ENCODE results near the gene EEF1AKMT3.
"Not testable (repeated sequence)": the region's sequence is repeated elsewhere in the genome, so short reads cannot be mapped to it uniquely, and the experiment has no call there.

EEF1AKMT3 gene

DNA sequence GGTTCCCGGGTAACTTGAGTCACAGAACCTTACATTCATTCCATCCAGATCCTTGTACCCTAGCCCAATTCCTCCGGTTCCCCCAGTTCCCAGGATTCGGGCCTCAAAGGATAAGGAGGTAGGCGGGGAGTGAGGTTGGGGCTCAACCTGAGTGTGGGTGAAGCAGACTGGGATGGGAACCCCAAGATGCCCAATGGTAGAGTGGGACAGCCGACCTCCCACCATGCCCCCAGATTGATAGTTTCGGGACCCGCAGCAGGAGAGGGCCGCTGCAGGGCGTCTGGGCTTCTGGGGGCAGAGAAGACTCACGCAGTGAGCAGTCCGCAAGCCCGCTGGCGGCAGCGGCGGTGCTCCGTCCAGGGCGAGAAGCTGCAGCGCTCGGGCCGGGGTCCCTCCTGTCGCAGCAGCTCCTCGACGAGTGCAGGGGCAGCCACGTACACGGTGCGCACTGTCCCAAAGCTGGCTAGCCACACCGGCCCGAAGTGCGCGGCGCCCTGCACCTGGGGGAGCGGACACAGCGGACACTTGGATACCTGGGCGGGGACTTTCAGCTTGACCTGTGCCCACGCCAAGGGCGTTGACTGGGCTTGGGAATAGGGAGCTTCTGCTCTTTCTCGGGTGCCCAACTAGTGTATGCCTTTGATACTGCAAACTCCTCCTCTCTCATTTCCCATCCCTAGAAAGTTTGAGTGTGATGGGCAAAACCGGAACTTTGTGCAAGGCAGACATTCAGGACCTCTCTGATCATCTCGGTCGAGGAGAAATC is 6.5 kb upstream of the EEF1AKMT3 start:
- no peak for DNase-seq (ENCODE audit: low read depth)

DNA sequence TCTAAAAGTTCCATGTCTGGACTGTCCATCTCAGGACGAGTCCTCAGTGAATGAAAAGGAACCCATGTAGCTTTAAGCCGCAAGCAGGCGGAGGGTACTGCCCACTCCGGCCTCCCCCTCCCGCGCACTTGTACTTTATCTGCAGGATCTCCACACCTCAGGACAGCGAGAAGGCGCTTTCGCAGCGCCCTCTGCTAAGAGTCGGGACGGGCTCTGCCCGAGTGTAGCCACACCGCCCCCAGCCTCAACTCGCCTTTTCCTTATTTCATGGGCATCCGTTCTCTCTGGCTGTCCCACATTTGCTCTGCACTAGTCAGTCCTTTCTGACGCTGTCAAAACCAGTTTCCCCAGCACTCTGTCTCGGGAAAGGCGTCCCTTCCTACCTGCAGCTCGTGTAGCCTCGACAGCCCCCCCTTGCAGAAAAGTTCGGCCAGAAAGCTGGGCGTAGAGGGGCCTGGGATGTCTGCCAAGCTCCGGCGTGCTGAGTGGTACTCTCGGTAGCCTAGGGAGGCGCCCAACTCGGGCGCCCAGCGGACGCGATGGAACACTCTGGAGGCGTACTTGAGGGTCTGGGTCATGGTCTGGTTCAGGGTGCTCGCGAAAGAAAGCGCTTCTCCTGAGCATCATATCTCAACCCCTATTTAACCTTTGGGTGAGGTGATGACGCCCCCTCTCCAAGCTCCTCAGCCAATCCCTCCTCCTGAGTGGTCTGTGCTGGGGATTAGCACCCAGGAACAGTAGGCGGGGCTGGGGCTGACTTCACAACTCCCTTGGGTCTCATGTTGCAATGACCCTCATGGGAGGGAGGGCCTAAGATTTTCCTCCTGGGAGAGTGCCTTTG is 5.7 kb upstream of the EEF1AKMT3 start, which contains the start of gene CYP27B1:
Gene CYP27B1, minus strand, starts transcription at position 615 of the 841 bp plus-strand sequence. Its CDS starts 37 bp downstream, at position 578.
- no peak for DNase-seq (ENCODE audit: low read depth)

DNA sequence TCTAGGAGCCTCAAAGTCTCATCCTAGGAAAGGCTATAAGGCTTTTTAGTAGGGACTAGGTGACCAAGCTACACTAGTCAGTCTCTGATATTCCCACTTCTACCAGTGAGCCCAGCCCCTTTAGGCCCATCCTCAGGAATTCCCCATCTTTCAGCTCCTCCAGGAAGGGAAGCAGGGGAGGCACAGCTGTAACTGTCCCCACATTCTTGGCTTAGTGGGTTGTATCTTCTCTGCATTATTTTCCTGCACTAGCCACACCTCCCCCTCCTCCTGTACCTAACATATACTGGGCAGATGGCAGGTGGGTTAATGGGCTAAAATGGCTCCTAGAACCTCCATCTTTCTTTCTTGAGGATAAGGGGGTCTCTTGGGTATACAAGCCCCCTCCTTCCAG is 5.1 kb upstream of the EEF1AKMT3 start:
- DNase-seq (ENCODE audit: low read depth): no peak

DNA sequence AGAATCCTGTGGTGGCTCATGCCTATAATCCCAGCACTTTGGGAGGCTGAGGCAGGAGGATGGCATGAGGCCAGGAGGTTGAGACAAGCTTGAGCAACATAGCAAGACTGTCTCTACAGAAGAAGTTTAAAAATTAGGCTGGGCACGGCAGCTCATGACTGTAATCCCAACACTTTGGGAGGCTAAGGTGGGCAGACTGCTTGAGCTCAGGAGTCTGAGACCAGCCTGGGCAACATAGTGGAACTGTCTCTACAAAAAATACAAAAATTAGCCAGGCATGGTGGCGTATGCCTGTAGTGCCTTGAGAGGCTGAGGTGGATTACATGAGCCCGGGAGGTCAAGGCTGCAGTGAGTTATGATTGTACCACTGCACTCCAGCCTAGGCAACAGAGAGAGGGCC is 4.5 kb upstream of the EEF1AKMT3 start:
- DNase-seq (ENCODE audit: low read depth): no peak

DNA sequence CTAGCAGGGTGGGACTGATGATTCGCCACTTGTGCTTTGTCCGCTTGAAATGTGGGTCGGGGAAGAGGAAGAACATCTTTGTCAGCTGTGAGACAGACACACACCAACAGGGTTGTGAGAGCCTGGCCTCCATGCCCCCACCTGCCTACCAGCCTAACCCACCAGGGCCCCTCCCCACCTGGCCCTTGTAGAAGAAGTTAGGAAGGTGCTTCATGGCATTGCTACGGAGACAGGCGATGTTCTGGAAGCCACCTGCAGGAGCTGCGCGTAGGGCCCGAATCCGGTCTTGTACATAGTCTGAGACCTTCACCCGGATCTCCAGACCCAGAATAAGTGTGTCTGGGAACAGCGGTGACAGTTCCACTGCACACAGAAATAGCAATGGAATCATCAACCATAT is 2.8 kb upstream of the EEF1AKMT3 start:
- DNase-seq (ENCODE audit: low read depth): no peak

DNA sequence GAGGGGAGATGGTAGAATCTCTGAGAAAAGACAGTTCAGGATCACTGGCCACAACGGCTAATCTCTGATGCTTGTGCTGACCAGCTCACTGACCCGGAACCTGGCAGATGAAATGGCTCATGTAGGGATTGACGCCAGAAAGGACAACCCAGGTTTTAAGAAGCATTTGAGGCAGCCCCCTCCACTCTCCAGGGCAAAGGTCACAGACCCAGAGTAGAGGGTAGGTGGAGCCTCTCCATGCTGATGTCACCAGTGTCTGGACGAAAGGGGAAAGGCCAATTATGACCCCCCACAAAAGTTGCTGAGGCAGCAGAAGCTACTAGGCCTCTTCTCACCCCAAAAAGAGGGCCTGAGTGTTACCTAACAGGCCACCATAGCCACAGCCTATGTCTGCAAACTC is 1.7 kb upstream of the EEF1AKMT3 start:
- no peak for DNase-seq (ENCODE audit: low read depth)

DNA sequence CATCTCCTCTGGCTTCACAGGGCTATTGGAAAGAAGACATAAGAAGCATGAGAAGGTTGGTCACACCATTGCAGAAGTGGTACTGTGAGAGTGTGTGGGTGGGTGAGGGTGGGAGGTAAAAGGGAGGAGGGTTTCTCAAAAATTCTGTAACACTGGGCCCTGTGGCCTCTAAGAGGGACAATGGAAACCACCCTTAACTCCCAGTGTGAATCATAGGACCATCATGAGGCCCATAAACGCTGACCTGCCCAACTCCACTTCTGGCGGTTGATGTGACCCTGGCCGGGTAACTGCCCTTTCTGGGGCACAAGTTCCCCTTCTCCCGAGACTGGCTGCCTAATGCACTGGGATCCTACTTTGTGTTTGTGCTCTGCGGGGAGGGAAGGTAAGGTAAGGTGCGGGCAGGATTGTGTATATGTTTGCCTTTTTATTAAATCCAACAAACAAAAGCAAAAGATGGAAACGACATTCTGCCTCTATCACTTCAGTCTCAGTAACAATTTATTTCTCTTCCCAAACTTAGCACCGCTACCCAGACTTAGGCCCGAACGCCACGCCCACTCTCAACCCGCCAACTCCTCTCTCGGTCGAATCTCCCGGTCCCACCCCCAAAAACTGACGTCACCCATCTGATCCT is 1.1 kb upstream of the EEF1AKMT3 start:
- peak; percentile 82 for DNase-seq (ENCODE audit: low read depth)

DNA sequence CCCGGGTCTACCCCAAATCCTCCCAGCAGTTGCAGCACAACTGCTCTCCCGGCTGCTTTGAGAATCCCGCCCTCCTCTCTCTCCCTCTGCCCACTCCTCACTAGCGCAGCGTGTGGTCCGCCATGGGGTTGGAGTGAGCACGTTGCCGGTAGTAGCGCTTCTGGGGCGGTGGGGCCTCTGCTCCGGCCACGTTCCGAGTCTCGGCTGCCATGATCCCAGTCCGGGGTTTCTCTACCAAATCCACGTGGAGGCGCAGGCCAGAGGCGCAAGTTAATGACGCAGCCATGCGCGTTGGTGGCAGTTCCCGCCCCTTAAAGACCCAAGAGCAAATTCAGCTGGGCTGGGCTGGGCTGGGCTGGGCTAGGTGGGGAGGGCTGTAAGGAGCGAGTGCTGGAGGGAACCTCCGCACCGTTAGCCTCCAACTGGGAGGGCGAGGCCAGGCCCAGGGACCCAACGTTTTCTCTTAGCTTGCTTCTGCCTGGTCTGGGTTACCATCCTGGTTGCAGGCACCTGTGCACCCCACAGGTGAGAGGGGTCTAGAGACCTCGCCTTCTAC is 463 bp upstream of the EEF1AKMT3 start, which contains the start of gene METTL1:
Gene METTL1, minus strand, starts transcription at position 233 of the 556 bp plus-strand sequence. Its CDS starts 22 bp downstream, at position 211.
- DNase-seq (ENCODE audit: low read depth): peak; percentile 91

DNA sequence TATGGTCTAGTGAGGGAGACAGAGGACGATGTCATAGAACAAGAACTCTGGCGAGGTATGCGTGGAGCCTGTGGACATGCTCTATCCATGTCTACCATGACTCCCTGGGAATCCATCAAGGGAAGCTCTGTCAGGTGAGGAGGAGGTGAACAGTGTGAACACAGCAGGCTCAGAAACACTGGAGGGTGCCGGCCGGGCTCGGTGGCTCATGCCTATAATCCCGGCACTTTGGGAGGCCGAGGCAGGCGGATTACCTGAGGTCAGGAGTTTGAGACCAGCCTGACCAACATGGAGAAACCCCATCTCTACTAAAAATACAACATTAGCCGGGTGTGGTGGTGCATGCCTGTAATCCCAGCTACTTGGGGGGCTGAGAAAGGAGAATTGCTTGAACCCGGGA is 2.2 kb downstream of the EEF1AKMT3 start:
- not testable (repeated sequence) for DNase-seq (ENCODE audit: low read depth)

DNA sequence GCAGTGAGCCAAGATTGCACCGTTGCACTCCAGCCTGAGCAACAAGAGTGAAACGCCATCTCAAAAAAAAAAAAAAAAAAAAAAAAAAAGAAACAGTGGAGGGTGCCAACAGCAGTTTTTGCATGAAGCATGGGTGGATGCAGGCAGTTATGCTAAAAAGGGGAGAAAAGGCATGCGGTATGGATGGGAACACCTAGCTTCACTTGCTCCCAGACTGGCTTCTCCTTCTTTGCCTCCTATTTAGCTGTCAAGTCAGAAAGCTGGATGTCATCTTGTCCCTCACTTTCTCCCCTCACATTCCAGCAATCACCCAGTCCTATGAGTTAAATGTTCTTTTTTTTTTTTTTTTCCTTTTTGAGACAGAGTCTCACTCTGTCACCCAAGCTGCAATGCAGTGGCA is 2.6 kb downstream of the EEF1AKMT3 start:
- DNase-seq (ENCODE audit: low read depth): no peak

DNA sequence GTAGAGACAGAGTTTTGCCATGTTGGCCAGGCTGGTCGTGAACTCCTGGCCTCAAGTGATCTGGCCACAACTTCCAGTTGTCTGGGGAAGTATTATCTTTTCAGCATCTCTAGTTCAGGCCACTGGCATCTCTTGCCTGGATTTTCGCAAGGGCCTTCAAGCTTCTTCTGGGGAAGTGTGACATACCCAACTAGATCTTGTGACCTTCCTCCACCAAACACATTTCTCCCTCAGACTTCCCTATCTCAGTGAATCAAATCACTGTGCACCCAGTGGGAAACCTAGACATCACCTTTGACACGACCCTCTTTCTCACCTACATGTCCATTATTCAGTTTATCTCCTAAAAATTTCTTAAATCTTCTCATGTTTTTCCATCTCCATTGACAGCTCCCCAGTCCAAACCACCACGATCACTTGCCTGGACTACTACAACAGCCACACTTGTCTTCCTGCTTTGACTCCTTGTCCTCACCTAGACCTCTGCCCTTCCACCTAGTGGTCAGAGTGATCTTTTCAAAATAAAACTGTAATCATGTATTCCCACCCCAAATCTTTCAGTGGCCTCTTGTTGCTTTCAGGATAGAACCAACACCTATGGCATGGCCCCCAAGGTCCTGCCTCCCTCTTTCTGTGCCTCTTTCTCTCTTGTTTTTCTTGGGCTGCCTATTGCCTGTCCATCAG is 3.3 kb downstream of the EEF1AKMT3 start:
- DNase-seq (ENCODE audit: low read depth): no peak

DNA sequence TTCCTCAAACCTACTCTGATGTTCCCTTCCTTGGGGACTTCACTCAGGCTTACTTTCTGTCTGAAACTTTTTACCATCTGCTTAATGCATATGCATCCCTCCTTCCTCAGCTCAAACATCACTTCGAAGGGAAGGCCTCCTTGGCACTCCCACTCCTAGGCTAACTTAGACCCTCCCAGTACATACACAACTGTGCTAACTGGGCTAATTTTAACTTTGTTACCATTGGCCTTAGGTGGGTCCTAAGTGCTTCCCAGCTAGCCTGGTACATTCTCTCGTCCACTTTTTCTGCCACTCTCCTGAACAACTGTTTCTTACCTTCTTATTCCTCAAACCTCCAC is 3.8 kb downstream of the EEF1AKMT3 start:
- DNase-seq (ENCODE audit: low read depth): no peak

DNA sequence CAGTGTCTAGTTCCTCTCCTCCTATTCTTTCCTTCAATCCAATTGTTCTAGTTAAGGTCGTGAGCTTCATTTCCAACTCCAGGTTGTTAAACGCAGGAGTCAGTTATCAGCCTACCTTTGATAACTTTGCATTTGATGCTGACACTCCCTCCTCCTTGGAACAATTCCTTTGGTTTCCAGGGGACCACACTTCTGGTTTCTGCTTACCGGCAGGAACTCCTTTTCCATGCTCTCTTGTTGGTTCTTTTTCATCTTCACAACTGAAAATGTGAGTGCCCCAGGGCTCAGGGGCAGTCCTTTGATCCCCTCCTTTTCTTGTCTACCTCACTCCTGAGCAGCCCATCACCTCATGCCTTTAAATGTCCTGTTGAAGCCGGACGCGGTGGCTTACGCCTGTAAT is 5.0 kb downstream of the EEF1AKMT3 start:
- no peak for DNase-seq (ENCODE audit: low read depth)

DNA sequence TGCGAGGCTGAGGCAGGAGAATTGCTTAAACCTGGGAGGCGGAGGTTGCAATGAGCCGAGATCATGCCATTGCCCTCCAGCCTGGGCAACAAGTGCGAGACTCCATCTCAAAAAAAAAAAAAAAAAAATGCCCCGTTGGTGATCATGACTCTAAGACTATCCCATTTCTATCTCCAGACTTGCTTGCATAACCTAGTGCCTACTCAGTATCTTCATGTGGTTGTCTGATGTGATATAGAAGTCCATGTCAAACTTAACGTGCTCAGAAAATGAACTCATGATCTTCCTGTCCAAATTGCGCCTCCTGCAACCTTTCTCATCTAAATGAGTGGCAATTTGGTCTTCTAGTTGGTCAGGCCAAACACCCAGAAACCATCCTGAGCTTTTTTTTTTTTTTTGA is 5.5 kb downstream of the EEF1AKMT3 start:
- no peak for DNase-seq (ENCODE audit: low read depth)

DNA sequence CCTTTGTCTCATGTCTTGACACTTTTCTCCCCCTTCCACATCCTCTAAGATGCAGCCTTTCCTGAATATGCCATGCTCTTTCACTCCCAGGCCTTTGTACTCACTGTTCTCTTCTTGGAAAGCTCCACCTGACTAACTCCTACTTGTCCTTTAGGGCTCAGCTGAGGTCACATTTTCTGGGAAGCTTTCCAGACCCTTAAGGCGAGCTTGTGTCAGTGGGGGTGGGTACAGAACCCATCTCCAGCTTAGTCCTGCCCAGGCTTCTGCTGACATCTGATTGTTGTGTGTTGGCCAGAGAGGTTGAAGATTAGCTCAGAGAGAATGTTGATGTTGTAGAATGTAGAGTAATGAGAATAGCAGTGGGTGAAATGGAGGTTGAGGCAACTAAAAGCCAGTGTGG is 7.3 kb downstream of the EEF1AKMT3 start:
- DNase-seq (ENCODE audit: low read depth): no peak

DNA sequence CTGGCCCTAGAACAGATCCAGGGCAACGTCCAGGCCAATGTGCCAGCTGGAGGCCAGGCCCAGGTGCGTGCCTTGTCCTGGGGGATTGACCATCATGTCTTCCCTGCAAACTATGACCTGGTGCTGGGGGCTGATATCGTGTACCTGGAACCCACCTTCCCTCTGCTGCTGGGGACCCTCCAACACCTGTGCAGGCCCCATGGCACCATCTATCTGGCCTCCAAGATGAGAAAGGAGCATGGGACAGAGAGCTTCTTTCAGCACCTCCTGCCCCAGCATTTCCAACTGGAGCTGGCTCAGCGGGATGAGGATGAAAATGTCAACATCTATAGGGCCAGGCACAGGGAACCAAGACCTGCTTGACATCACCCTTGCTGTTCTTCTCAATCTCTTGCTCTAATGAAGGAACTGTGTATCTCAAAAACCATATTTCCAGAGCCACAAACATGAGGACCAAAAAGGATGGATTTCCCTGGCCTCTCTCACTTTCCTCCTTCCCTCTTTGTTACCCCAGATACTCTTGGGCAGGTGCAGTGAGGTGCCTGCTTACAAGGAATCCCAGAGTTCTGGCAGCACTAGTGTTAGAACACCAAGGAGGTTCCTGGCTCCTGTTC is 8.0 kb downstream of the EEF1AKMT3 start:
- no peak for DNase-seq (ENCODE audit: low read depth)

DNA sequence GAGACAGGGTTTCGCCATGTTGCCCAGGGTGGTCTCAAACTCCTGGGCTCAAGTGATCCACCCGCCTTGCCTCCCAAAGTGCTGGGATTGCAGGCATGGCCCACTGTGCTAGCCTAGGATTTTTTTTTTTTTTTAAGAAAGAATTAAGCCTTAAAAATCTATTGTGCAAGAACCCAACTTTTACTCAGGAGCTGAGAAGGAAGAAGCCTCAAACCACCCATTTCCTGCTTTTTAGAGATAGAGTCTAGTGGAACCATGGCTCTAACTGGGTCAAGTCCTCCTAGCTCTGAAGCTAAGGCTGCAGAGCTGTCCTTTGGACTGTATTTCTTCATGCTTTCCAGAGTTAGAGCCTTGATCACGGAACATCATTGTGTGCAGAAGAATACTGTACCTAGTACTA is 8.8 kb downstream of the EEF1AKMT3 start:
- no peak for DNase-seq (ENCODE audit: low read depth)

DNA sequence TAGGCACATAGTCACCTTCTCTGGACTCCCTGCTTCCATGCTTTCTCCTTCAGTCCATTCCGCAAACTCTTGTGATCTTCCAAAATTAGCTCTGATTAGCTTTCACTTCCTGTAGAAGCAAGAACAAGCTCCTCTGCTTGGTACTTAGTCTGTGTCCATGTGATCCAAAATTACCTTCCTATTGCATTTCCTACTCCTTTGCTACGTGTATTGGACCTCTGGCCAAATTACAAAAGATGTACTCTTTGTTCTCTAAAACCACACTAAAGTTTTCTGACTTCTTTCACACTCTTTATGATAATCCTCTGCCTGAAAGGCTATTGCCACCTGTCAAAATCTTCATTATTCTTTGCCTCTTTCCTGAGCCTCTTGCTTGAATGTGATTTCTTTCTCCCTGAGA is 9.4 kb downstream of the EEF1AKMT3 start:
- DNase-seq (ENCODE audit: low read depth): no peak

DNA sequence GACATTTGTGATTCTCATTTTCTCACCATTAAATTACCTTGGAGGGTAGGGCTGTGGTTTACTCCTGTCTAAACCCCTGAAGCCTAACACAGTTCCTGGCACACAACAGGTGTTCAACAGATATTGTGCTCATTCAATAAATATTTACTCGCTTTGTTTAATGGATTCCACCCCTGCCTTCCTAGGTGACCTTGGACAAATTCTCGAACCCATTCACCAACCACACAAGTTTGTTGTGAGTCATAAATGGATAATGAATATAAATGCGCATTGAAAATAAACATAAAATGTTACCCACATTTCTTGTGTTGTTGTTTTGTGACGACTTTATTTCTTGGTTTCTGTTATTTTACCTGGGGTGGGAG is 9.8 kb downstream of the EEF1AKMT3 start:
- DNase-seq (ENCODE audit: low read depth): no peak

DNA sequence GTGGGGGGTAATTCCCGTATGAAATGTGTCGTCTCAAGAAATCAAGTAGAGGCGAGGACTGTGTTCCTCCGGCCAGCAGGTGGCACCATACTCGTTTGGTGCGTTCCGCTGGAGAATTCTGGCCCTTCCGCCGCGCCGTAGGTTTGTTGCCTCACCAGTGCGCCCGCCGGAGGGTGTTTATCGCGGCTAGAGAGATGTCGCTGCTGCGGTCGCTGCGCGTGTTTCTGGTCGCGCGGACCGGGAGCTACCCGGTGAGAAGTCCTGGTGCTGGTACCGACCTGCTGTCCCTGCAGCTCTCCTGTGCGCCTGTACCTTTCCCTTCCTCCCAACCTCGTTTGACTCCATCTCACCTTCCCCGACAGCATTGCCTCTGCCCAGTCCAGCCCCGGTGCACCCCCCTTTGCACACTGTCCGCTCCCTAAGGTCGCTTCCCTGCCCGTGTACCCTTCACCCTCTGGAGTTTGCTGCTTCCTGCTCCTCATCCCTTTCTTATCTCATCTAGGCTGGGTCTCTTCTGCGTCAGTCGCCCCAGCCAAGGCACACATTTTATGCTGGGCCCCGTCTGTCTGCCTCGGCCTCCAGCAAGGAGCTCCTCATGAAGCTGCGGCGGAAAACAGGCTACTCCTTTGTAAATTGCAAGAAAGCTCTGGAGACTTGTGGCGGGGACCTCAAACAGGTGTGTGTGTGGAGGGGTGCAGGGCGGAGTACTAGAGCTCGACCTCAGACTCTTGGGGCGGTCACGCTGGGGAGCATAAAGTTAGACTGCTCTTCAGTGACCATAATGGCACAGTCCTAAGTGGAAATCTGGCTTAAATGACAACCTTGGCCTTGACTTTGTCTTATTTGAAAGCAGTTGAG is 10.4 kb downstream of the EEF1AKMT3 start, which contains the start of gene TSFM:
Gene TSFM, plus strand, starts transcription at position 180 of the 858 bp plus-strand sequence. Its CDS starts 15 bp downstream, at position 195.
- DNase-seq (ENCODE audit: low read depth): peak; percentile 94

DNA sequence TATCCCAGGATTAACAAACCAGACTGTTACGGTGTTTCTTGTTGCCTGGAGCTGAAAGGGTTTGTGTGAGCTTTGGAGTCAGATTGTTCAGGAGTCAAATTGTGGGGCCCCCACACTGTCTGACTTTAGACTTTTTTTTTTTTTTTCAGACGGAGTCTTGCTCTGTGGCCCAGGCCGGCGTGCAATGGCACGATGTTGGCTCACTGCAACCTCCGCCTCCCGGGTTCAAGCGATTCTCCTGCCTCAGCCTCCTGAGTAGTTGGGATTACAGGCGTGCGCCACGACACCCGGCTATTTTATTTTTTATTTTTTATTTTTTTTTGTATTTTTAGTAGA is 11.0 kb downstream of the EEF1AKMT3 start:
- no peak for DNase-seq (ENCODE audit: low read depth)

Data from activated T-cell treated with anti-CD3 and anti-CD28 coated beads for 48 hours (primary cell).